ENCODE results near the gene ANKRD11. TPM values are rescaled to one million over a fixed set of nuclear protein-coding genes. Genes with fewer than 3 reads are reported as not detected.

ANKRD11 gene
- polyA plus RNA-seq, 1 donor from 2014 or later: 32.5 TPM

GRCh38 chr16:89366561-89367537 is 123.5 kb downstream of the ANKRD11 start:
- H3K9me3 ChIP-seq (ENCODE audit: low read length): no peaks in the 10 kb centered on the region
- no peaks in the 10 kb centered on the region for H3K9me2 ChIP-seq (ENCODE audit: insufficient read depth, low read length)
- H3K4me2 ChIP-seq (ENCODE audit: low read length): no peak overlapping the region
- H3K4me3 ChIP-seq (ENCODE audit: low read length): no peak overlapping the region
- H3K27ac ChIP-seq (ENCODE audit: low read length): no peak overlapping the region
- H3K79me2 ChIP-seq (replicated peaks; ENCODE audit: insufficient read depth, low read length): peaks cover 83% of the 10 kb centered on the region
- no peak overlapping the region for H2AFZ ChIP-seq (ENCODE audit: low read depth, low read length)
- H3K27me3 ChIP-seq (ENCODE audit: insufficient read depth, low read depth, low read length): no peaks in the 10 kb centered on the region
- H3K36me3 ChIP-seq (ENCODE audit: insufficient read depth, low read length): no peaks in the 10 kb centered on the region
- TF ChIP-seq, protein P1, sequence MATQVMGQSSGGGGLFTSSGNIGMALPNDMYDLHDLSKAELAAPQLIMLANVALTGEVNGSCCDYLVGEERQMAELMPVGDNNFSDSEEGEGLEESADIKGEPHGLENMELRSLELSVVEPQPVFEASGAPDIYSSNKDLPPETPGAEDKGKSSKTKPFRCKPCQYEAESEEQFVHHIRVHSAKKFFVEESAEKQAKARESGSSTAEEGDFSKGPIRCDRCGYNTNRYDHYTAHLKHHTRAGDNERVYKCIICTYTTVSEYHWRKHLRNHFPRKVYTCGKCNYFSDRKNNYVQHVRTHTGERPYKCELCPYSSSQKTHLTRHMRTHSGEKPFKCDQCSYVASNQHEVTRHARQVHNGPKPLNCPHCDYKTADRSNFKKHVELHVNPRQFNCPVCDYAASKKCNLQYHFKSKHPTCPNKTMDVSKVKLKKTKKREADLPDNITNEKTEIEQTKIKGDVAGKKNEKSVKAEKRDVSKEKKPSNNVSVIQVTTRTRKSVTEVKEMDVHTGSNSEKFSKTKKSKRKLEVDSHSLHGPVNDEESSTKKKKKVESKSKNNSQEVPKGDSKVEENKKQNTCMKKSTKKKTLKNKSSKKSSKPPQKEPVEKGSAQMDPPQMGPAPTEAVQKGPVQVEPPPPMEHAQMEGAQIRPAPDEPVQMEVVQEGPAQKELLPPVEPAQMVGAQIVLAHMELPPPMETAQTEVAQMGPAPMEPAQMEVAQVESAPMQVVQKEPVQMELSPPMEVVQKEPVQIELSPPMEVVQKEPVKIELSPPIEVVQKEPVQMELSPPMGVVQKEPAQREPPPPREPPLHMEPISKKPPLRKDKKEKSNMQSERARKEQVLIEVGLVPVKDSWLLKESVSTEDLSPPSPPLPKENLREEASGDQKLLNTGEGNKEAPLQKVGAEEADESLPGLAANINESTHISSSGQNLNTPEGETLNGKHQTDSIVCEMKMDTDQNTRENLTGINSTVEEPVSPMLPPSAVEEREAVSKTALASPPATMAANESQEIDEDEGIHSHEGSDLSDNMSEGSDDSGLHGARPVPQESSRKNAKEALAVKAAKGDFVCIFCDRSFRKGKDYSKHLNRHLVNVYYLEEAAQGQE (IDR thresholded peaks at IDR 0.05; ENCODE audit: borderline replicate concordance): no peak
- TF ChIP-seq POLR2AphosphoS5 (IDR thresholded peaks at IDR 0.05): no peak
- no peaks in the 10 kb centered on the region for H3F3A ChIP-seq (ENCODE audit: insufficient read depth, low read length, poor library complexity, severe bottlenecking)
- peaks cover 3% of the 10 kb centered on the region for H4K20me1 ChIP-seq (ENCODE audit: insufficient read depth)
- no peak overlapping the region for H3K9ac ChIP-seq (ENCODE audit: low read length)

DNA sequence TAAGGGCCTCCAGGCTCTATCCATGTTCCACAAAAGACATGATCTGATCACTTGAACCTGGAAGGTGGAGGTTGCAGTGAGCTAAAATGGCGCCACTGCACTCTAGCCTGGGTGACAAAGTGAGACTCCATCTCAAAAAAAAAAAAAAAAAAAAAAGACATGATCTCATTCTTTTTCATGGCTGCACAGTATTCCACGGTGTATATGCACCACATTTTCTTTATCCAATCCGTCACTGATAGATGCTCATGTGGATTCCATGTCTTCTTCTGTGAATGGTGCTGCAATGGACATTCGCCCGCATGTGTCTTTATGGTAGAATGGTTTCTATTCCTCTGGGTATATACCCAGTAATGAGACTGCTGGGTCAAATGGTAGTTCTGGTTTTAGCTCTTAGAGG is 124.4 kb downstream of the ANKRD11 start:
- H3K9ac ChIP-seq (ENCODE audit: low read length): no peak overlapping the region
- no peaks in the 10 kb centered on the region for H3K27me3 ChIP-seq (ENCODE audit: insufficient read depth, low read depth, low read length)
- peaks cover 3% of the 10 kb centered on the region for H4K20me1 ChIP-seq (ENCODE audit: insufficient read depth)
- no peak overlapping the region for H2AFZ ChIP-seq (ENCODE audit: low read depth, low read length)
- no peak overlapping the region for H3K4me2 ChIP-seq (ENCODE audit: low read length)
- H3F3A ChIP-seq (ENCODE audit: insufficient read depth, low read length, poor library complexity, severe bottlenecking): no peaks in the 10 kb centered on the region
- no peak overlapping the region for H3K27ac ChIP-seq (ENCODE audit: low read length)
- H3K9me3 ChIP-seq (ENCODE audit: low read length): no peaks in the 10 kb centered on the region
- no peaks in the 10 kb centered on the region for H3K9me2 ChIP-seq (ENCODE audit: insufficient read depth, low read length)
- H3K4me3 ChIP-seq (ENCODE audit: low read length): no peak overlapping the region
- peaks cover 83% of the 10 kb centered on the region for H3K79me2 ChIP-seq (replicated peaks; ENCODE audit: insufficient read depth, low read length)
- no peaks in the 10 kb centered on the region for H3K36me3 ChIP-seq (ENCODE audit: insufficient read depth, low read length)
- no peak for TF ChIP-seq POLR2AphosphoS5 (IDR thresholded peaks at IDR 0.05)
- no peak for TF ChIP-seq MXI1 (conservative IDR thresholded peaks at IDR 0.05; ENCODE audit: poor library complexity, severe bottlenecking)
- TF ChIP-seq, protein P1 (IDR thresholded peaks at IDR 0.05; ENCODE audit: borderline replicate concordance): no peak
- no peak for TF ChIP-seq EZH2 (IDR thresholded peaks at IDR 0.05; ENCODE audit: borderline replicate concordance, insufficient read depth, low read length, poor library complexity, severe bottlenecking)
- no peak for TF ChIP-seq TAF1 (IDR thresholded peaks at IDR 0.05; ENCODE audit: low read depth)
- no peak for TF ChIP-seq RAD21 (conservative IDR thresholded peaks at IDR 0.05)
- no peak for TF ChIP-seq CTCF (IDR thresholded peaks at IDR 0.05; ENCODE audit: poor library complexity, severe bottlenecking)
- no peak for TF ChIP-seq SMC3 (conservative IDR thresholded peaks at IDR 0.05; ENCODE audit: poor library complexity)
- TF ChIP-seq EP300 (conservative IDR thresholded peaks at IDR 0.05; ENCODE audit: poor library complexity, severe bottlenecking): no peak
